SK-N-SH treated with all-trans-retinoic acid at 6 μM for 48 hours (cell line): ENCODE data around the gene NUCB1.
"Not testable (repeated sequence)": the region's sequence is repeated elsewhere in the genome, so short reads cannot be mapped to it uniquely, and the experiment has no call there.

ENCODE experiments used
- ATAC-seq: fragments of 200-7000 bp; cut with Tn5 transposase; 3 replicates; pipeline ENCODE4 v1.9.1; 2020; ENCODE audit warnings: mild to moderate bottlenecking, moderate library complexity
- ARNTL ChIP-seq: fragments of 450-650 bp; formaldehyde crosslinking; IDR thresholded peaks from 2 replicates; pipeline ENCODE4 v1.5.0; 2020; ENCODE audit warnings: low read depth, mild to moderate bottlenecking, moderate library complexity, borderline replicate concordance
- BACH2 ChIP-seq: fragments of 250-450 bp; sonication (Bioruptor Pico); IDR thresholded peaks from 2 replicates; pipeline ENCODE4 v1.9.0; 2021; ENCODE audit warnings: mild to moderate bottlenecking, borderline replicate concordance
- CSDC2 ChIP-seq: fragments of 250-450 bp; sonication (Bioruptor Pico); IDR thresholded peaks from 2 replicates; pipeline ENCODE4 v1.5.0; 2020; ENCODE audit warnings: mild to moderate bottlenecking, moderate library complexity
- CSRNP3 ChIP-seq: fragments of 250-450 bp; sonication (Bioruptor Pico); IDR thresholded peaks from 2 replicates; pipeline ENCODE4 v1.5.1; 2021; ENCODE audit warnings: mild to moderate bottlenecking, moderate library complexity
- ESRRG ChIP-seq: fragments of 250-450 bp; sonication (Bioruptor Pico); IDR thresholded peaks from 2 replicates; pipeline ENCODE4 v1.6.1; 2021; ENCODE audit warnings: mild to moderate bottlenecking
- GLIS3 ChIP-seq: fragments of 250-450 bp; sonication (Bioruptor Pico); IDR thresholded peaks from 2 replicates; pipeline ENCODE4 v1.5.0; 2020; ENCODE audit warnings: mild to moderate bottlenecking, moderate library complexity
- ISL1 ChIP-seq: fragments of 250-450 bp; sonication (Bioruptor Pico); IDR thresholded peaks from 2 replicates; pipeline ENCODE4 v2.1.2; 2022; ENCODE audit warnings: mild to moderate bottlenecking, moderate library complexity
- OSR1 ChIP-seq: fragments of 250-450 bp; sonication (Bioruptor Pico); IDR thresholded peaks from 2 replicates; pipeline ENCODE4 v1.8.0; 2022; ENCODE audit warnings: moderate library complexity, mild to moderate bottlenecking, inconsistent platforms
- PPARA ChIP-seq: fragments of 250-450 bp; sonication (Bioruptor Pico); IDR thresholded peaks from 2 replicates; pipeline ENCODE4 v1.5.0; 2020; ENCODE audit warnings: mild to moderate bottlenecking, borderline replicate concordance
- RARB ChIP-seq: fragments of 250-450 bp; sonication (Bioruptor Pico); IDR thresholded peaks from 2 replicates; pipeline ENCODE4 v1.8.0; 2021; ENCODE audit warnings: mild to moderate bottlenecking, moderate library complexity
- SNAI2 ChIP-seq: fragments of 250-450 bp; sonication (Bioruptor Pico); IDR thresholded peaks from 2 replicates; pipeline ENCODE4 v1.5.0; 2020; ENCODE audit warnings: mild to moderate bottlenecking, moderate library complexity
- TCF4 ChIP-seq: fragments of 250-450 bp; sonication (Bioruptor Pico); IDR thresholded peaks from 2 replicates; pipeline ENCODE4 v1.8.0; 2021; ENCODE audit warnings: mild to moderate bottlenecking, moderate library complexity, borderline replicate concordance
- TOX ChIP-seq: fragments of 250-450 bp; sonication (Bioruptor Pico); IDR thresholded peaks from 2 replicates; pipeline ENCODE4 v1.8.0; 2021; ENCODE audit warnings: mild to moderate bottlenecking, moderate library complexity, borderline replicate concordance
- ZC3H10 ChIP-seq: fragments of 250-450 bp; sonication (Bioruptor Pico); IDR thresholded peaks from 2 replicates; pipeline ENCODE4 v1.5.1; 2021; ENCODE audit warnings: mild to moderate bottlenecking, moderate library complexity
- ZFP3 ChIP-seq: fragments of 250-450 bp; sonication (Bioruptor Pico); IDR thresholded peaks from 2 replicates; pipeline ENCODE4 v1.5.0; 2020; ENCODE audit warnings: mild to moderate bottlenecking, moderate library complexity
- ZFP30 ChIP-seq: fragments of 450-650 bp; formaldehyde crosslinking; IDR thresholded peaks from 2 replicates; pipeline ENCODE4 v1.5.0; 2022; ENCODE audit warnings: mild to moderate bottlenecking, moderate library complexity
- ZNF565 ChIP-seq: fragments of 450-650 bp; formaldehyde crosslinking; conservative IDR thresholded peaks from 2 replicates; pipeline ENCODE4 v1.5.0; 2020; ENCODE audit warnings: low read depth, mild to moderate bottlenecking, moderate library complexity
- ZNF8 ChIP-seq: fragments of 450-650 bp; formaldehyde crosslinking; IDR thresholded peaks from 2 replicates; pipeline ENCODE4 v1.5.0; 2020; ENCODE audit warnings: mild to moderate bottlenecking, moderate library complexity
- TF ChIP-seq, protein P1 (sequence below): fragments of 250-450 bp; sonication (Bioruptor Pico); IDR thresholded peaks from 2 replicates; pipeline ENCODE4 v1.5.0; 2020; ENCODE audit warnings: mild to moderate bottlenecking, moderate library complexity
- TF ChIP-seq, protein P2 (sequence below): fragments of 250-450 bp; sonication (Bioruptor Pico); IDR thresholded peaks from 2 replicates; pipeline ENCODE4 v1.5.1; 2020; ENCODE audit warnings: low read depth, mild to moderate bottlenecking, moderate library complexity
- TF ChIP-seq, protein P3 (sequence below): fragments of 250-450 bp; sonication (Bioruptor Pico); IDR thresholded peaks from 2 replicates; pipeline ENCODE4 v1.8.0; 2020; ENCODE audit warnings: mild to moderate bottlenecking, moderate library complexity, borderline replicate concordance

NUCB1 gene

GRCh38 chr19:48895226-48895625 is 4.9 kb upstream of the NUCB1 start:
- no peak for ATAC-seq
- TF ChIP-seq OSR1 (CRISPR knock-in tag) (no peak), CSDC2 (CRISPR knock-in tag) (no peak), ZNF8 (no peak), ZC3H10 (no peak), ZFP30 (CRISPR knock-in tag) (no peak), CSRNP3 (CRISPR knock-in tag) (no peak)

DNA sequence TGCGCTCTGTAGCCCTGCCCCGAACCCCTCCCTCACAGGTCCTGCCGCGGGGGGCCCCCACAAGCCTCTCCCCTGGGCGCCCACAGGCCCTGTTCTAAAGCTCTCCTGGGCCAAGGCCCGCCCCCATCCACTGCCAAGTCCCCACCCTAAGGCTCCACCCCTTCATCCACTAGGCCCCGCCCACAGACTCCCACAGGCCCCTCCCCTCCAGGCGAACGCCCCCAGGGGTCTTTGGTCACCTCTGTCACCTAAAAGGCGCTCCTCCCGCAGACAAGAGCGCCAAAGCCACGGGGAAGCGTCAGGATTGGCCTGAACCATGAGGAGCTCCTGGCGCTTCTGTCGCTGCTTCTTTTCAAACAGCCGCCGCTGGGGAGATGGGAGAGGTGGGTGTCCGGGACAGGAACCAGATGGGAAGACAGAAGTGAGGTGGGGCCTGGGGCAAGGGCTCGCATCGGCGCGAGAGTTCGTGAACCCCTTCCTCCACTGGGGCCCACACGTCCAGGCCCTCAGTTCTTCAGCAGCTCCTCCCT is 3.9 kb upstream of the NUCB1 start:
- TF ChIP-seq CSDC2 (CRISPR knock-in tag) = no peak
- TF ChIP-seq ESRRG (CRISPR knock-in tag) = no peak
- no peak for TF ChIP-seq ZFP30 (CRISPR knock-in tag)
- TF ChIP-seq ARNTL (CRISPR knock-in tag) = no peak
- TF ChIP-seq SNAI2 = no peak
- no peak for TF ChIP-seq OSR1 (CRISPR knock-in tag)
- TF ChIP-seq ZNF8 = no peak
- TF ChIP-seq TCF4 (CRISPR knock-in tag) = no peak
- no peak for TF ChIP-seq CSRNP3 (CRISPR knock-in tag)
- no peak for TF ChIP-seq ZNF565 (CRISPR knock-in tag)
- TF ChIP-seq, protein P1, sequence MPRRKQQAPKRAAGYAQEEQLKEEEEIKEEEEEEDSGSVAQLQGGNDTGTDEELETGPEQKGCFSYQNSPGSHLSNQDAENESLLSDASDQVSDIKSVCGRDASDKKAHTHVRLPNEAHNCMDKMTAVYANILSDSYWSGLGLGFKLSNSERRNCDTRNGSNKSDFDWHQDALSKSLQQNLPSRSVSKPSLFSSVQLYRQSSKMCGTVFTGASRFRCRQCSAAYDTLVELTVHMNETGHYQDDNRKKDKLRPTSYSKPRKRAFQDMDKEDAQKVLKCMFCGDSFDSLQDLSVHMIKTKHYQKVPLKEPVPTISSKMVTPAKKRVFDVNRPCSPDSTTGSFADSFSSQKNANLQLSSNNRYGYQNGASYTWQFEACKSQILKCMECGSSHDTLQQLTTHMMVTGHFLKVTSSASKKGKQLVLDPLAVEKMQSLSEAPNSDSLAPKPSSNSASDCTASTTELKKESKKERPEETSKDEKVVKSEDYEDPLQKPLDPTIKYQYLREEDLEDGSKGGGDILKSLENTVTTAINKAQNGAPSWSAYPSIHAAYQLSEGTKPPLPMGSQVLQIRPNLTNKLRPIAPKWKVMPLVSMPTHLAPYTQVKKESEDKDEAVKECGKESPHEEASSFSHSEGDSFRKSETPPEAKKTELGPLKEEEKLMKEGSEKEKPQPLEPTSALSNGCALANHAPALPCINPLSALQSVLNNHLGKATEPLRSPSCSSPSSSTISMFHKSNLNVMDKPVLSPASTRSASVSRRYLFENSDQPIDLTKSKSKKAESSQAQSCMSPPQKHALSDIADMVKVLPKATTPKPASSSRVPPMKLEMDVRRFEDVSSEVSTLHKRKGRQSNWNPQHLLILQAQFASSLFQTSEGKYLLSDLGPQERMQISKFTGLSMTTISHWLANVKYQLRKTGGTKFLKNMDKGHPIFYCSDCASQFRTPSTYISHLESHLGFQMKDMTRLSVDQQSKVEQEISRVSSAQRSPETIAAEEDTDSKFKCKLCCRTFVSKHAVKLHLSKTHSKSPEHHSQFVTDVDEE (CRISPR knock-in tag) = no peak
- TF ChIP-seq ISL1 (CRISPR knock-in tag) = no peak
- TF ChIP-seq TOX (CRISPR knock-in tag) = no peak
- no peak for TF ChIP-seq PPARA (CRISPR knock-in tag)
- no peak for TF ChIP-seq GLIS3 (CRISPR knock-in tag)
- no peak for TF ChIP-seq BACH2 (CRISPR knock-in tag)
- TF ChIP-seq, all 23 proteins: peak for 0
- ATAC-seq = no peak

DNA sequence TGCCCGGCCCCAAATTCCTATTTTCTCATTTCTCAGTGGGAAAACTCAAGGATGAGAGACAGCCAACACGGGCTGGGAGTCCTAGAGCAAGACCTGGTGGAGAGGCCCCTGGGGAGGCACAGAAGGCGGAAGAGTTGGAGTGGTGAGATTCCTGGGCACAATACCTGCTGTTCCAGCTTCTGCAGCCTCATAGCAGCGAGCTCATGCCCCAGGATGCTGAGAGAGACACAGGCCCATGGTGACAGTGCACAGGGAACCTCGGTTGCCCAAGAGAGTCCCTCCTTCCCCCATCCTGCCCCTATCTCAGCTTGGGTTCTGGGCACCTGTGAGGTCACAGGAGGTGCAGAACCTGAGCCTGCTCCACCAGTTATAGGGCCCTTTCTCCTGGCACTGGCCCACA is 2.9 kb upstream of the NUCB1 start:
- ATAC-seq = no peak
- TF ChIP-seq TCF4 (CRISPR knock-in tag) = no peak
- TF ChIP-seq CSDC2 (CRISPR knock-in tag) = no peak
- no peak for TF ChIP-seq GLIS3 (CRISPR knock-in tag)
- TF ChIP-seq PPARA (CRISPR knock-in tag) = no peak
- no peak for TF ChIP-seq BACH2 (CRISPR knock-in tag)
- TF ChIP-seq ESRRG (CRISPR knock-in tag) = no peak
- no peak for TF ChIP-seq TOX (CRISPR knock-in tag)
- TF ChIP-seq, protein P2, sequence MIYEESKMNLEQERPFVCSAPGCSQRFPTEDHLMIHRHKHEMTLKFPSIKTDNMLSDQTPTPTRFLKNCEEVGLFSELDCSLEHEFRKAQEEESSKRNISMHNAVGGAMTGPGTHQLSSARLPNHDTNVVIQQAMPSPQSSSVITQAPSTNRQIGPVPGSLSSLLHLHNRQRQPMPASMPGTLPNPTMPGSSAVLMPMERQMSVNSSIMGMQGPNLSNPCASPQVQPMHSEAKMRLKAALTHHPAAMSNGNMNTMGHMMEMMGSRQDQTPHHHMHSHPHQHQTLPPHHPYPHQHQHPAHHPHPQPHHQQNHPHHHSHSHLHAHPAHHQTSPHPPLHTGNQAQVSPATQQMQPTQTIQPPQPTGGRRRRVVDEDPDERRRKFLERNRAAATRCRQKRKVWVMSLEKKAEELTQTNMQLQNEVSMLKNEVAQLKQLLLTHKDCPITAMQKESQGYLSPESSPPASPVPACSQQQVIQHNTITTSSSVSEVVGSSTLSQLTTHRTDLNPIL (CRISPR knock-in tag) = no peak
- TF ChIP-seq ZFP30 (CRISPR knock-in tag) = no peak
- TF ChIP-seq SNAI2 = no peak
- TF ChIP-seq, protein P1 (CRISPR knock-in tag) = no peak
- TF ChIP-seq ZC3H10 = no peak
- no peak for TF ChIP-seq ZNF565 (CRISPR knock-in tag)
- TF ChIP-seq OSR1 (CRISPR knock-in tag) = no peak
- TF ChIP-seq, protein P3, sequence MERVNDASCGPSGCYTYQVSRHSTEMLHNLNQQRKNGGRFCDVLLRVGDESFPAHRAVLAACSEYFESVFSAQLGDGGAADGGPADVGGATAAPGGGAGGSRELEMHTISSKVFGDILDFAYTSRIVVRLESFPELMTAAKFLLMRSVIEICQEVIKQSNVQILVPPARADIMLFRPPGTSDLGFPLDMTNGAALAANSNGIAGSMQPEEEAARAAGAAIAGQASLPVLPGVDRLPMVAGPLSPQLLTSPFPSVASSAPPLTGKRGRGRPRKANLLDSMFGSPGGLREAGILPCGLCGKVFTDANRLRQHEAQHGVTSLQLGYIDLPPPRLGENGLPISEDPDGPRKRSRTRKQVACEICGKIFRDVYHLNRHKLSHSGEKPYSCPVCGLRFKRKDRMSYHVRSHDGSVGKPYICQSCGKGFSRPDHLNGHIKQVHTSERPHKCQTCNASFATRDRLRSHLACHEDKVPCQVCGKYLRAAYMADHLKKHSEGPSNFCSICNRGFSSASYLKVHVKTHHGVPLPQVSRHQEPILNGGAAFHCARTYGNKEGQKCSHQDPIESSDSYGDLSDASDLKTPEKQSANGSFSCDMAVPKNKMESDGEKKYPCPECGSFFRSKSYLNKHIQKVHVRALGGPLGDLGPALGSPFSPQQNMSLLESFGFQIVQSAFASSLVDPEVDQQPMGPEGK (CRISPR knock-in tag) = no peak
- no peak for TF ChIP-seq ISL1 (CRISPR knock-in tag)
- no peak for TF ChIP-seq ARNTL (CRISPR knock-in tag)
- TF ChIP-seq RARB (CRISPR knock-in tag) = no peak
- no peak for TF ChIP-seq ZFP3 (CRISPR knock-in tag)
- TF ChIP-seq ZNF8 = no peak

GRCh38 chr19:48899386-48899749 is 744 bp upstream of the NUCB1 start:
- ATAC-seq = not testable (repeated sequence)
